Measurements from ENCODE around the gene ZFP36L1. TPM values are rescaled to one million over a fixed set of nuclear protein-coding genes. Genes with fewer than 3 reads are reported as not detected.

ZFP36L1 gene
- total RNA-seq, 4 donors from 2014 or later: 78.8 to 321 (median 195) TPM

DNA sequence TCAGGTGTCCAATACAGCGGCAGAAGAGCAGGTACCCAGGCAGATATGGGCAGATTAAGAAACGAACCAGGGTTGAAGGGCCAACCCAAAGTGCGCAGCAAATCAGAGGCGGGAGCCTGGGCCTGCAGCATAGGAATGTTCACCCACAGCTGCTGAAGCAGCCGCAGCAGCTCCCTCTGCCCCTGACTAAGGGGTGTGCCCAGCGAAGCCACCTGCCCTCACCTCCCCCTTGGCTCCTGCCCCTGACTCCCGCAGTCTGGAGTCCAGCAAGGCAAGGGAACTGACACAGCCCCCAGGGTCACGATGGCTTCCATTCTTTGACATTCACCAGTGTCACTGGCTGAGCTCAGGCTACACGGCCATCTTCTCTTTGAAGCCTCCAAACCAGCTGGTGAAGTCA, 27.3 kb upstream of the ZFP36L1 start:
- TF ChIP-seq POLR2A (IDR thresholded peaks at IDR 0.05) (no peak), CTCF (IDR thresholded peaks at IDR 0.05) (no peak)
- H3K27me3 ChIP-seq: no peaks in the 10 kb centered on the region
- no peaks in the 10 kb centered on the region for H3K9me3 ChIP-seq
- DNase-seq: peak in 1 of 3 donors; percentile 45
- peaks cover 8 to 34% (median 24%) of the 10 kb centered on the region in 4 donors for H3K4me1 ChIP-seq
- peak overlapping the region in 2 of 4 donors; percentile 64 to 68 for H3K27ac ChIP-seq
- H3K36me3 ChIP-seq: no peaks in the 10 kb centered on the region
- no peak overlapping the region for H3K4me3 ChIP-seq

DNA sequence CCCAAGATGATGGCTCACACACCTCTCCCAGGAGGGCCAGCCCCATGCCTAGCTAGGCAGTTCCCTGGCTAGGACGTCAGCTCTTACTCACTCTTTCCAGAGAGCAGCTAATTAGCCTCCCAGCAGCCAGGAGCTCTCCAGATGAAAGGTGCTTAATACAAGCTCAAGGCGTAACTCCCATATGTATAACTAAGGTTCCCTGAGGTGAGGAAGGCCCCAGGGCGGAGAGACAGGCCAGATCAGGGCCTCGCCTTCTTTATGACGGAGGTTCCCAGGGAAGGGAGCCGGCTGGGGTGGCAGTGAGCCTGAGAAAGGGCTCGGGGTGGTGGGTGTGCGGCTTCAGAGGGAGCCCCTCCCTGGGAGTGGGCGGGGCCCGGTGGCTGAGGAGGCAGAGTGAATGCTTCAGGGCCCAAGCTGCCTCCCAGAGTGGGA, 26.4 kb upstream of the ZFP36L1 start:
- TF ChIP-seq CTCF (IDR thresholded peaks at IDR 0.05) (no peak), POLR2A (IDR thresholded peaks at IDR 0.05) (no peak)
- no peaks in the 10 kb centered on the region for H3K27me3 ChIP-seq
- H3K4me3 ChIP-seq: no peak overlapping the region
- no peaks in the 10 kb centered on the region for H3K9me3 ChIP-seq
- DNase-seq: peak in 2 of 3 donors; percentile 67 to 77
- peak overlapping the region in 3 of 4 donors; percentile 41 to 68 (median 64) for H3K27ac ChIP-seq
- H3K4me1 ChIP-seq: peaks cover 11 to 33% (median 28%) of the 10 kb centered on the region in 4 donors
- no peaks in the 10 kb centered on the region for H3K36me3 ChIP-seq

DNA sequence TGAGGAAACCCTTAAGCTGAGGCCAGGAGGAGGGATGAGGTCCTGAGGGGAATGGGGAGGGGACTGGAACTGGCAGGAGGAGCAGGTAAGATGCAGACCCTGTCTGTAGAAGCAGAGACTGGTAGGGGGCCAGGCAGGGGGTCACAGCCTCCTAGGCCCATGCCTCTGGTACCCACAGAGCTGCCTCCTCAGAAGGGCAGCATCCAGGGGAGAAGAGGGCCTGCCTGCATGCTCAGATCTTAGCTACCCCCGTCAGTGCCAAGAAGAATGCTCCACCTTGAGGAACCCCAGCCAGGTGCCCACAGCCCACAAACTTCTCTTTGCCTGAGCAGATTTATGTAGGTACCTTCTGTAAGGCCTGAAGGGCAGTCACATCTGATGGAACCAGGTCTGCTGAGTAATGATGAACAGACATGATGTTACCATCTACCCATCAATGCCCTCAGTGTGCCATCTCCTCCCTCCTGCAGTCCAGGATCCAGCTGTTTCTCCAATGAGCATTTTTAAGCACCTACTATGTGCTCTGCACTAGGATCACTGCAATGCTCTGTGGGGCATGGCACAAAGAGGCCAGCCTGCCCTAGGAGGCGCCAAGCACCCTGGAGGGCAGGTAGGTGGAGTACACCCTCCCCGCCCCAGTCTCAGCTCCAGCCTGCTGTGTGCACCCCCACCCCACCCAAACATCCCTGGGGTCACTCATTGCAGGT, 24.8 kb upstream of the ZFP36L1 start:
- no peaks in the 10 kb centered on the region for H3K9me3 ChIP-seq
- TF ChIP-seq CTCF (IDR thresholded peaks at IDR 0.05) (no peak), POLR2A (IDR thresholded peaks at IDR 0.05) (no peak)
- no peaks in the 10 kb centered on the region for H3K27me3 ChIP-seq
- H3K27ac ChIP-seq: peak overlapping the region in 2 of 4 donors; percentile 95 to 99
- peaks cover 11 to 42% (median 40%) of the 10 kb centered on the region in 4 donors for H3K4me1 ChIP-seq
- DNase-seq: no peak
- no peak overlapping the region for H3K4me3 ChIP-seq
- H3K36me3 ChIP-seq: no peaks in the 10 kb centered on the region

DNA sequence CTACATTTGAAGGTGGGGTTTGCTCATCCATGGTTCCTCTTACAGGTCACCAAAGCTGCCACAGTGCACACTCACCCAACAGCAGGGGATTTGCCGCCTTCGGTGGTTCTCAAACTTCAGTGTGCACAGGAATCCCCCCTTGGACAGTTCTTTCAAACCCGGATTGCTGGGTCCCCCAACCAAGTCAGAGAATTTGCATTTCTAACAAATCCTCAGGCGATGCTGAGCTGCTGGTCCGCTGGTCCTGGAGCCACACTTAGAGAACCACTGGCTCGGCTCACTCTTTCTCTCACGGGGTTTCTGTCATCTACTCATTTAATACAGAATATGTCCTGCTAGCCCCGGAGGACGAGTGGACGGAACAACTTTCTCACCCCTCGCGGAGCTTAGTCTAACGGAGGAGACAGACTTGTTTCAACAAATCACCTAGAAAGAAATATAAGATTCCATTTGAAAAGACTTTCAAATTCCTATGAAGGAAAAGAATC, 24.1 kb upstream of the ZFP36L1 start:
- TF ChIP-seq POLR2A (IDR thresholded peaks at IDR 0.05) (no peak), CTCF (IDR thresholded peaks at IDR 0.05) (no peak)
- Histone ChIP-seq H3K27me3 (no peaks in the 10 kb centered on the region), H3K9me3 (no peaks in the 10 kb centered on the region), H3K27ac (peak overlapping the region; percentile 95 to 99 (median 98)), H3K4me3 (peak overlapping the region in 3 of 4 donors; percentile 54 to 78 (median 62)), H3K36me3 (no peaks in the 10 kb centered on the region), H3K4me1 (peaks cover 11 to 43% (median 42%) of the 10 kb centered on the region in 4 donors)
- no peak for DNase-seq

- Histone ChIP-seq H3K36me3 (no peaks in the 10 kb centered on the region), H3K4me1 (peaks cover 11 to 42% (median 40%) of the 10 kb centered on the region in 4 donors), H3K9me3 (no peaks in the 10 kb centered on the region), H3K4me3 (peak overlapping the region; percentile 54 to 78 (median 60)), H3K27me3 (no peaks in the 10 kb centered on the region), H3K27ac (peak overlapping the region; percentile 95 to 99 (median 98))
- peak; percentile 93 to 99 (median 98) for TF ChIP-seq CTCF (IDR thresholded peaks at IDR 0.05)
- TF ChIP-seq POLR2A (IDR thresholded peaks at IDR 0.05): peak; percentile 31 to 47
- DNase-seq: peak; percentile 86 to 96 (median 93)
Measured at GRCh38 chr14:68816183-68816942, 23.5 kb upstream of the ZFP36L1 start.

All from Peyer's patch (tissue), 4 donors.